ENCODE data around the gene SLC11A2. TPM values are rescaled to one million over a fixed set of nuclear protein-coding genes. Genes with fewer than 3 reads are reported as not detected.

The SLC11A2 gene
- polyA plus RNA-seq, 1 of the 3 experiments (the other 2 are of a cell fraction) = 27.7 TPM

- H3K4me2 ChIP-seq = no peak overlapping the region
- no peaks in the 10 kb centered on the region for H4K20me1 ChIP-seq (ENCODE audit: insufficient read depth)
- CTCF ChIA-PET = interaction anchor here (0.9 to 2.5 kb wide), 6 partner anchors 12 to 264 kb away, joined by 3 to 11 read pairs (median 4); partner anchors contain the start of gene ATF1
- no peaks in the 10 kb centered on the region for H3K9me3 ChIP-seq
- peaks cover 0 to 4% of the 10 kb centered on the region in 2 experiments; a peak in 2 of 4 replicates for H3K4me1 ChIP-seq (ENCODE audit: control insufficient read depth in 1 of 2, insufficient read depth in 2 of 2, low read depth in 1 of 2, low read length in 1 of 2)
- H3F3A ChIP-seq (replicated peaks; ENCODE audit: insufficient read depth) = no peaks in the 10 kb centered on the region
- no peak overlapping the region for H3K27ac ChIP-seq (ENCODE audit: low read depth in 2 of 2, low read length in 1 of 2)
- no peak for TF ChIP-seq JUND (IDR thresholded peaks at IDR 0.05)
- TF ChIP-seq CHD2 (IDR thresholded peaks at IDR 0.05; ENCODE audit: low read length, partially characterized antibody) = no peak
- no peak for TF ChIP-seq TEAD4 (IDR thresholded peaks at IDR 0.05; ENCODE audit: borderline replicate concordance, insufficient read depth)
- TF ChIP-seq EP300 (IDR thresholded peaks at IDR 0.05; ENCODE audit: borderline replicate concordance in 1 of 2, low read depth in 1 of 2, low read length in 1 of 2) = no peak
- TF ChIP-seq FOSL2 (IDR thresholded peaks at IDR 0.05; ENCODE audit: borderline replicate concordance, low read depth) = no peak
- TF ChIP-seq MAX (IDR thresholded peaks at IDR 0.05; ENCODE audit: low read depth) = no peak
- no peak for TF ChIP-seq RAD21 (IDR thresholded peaks at IDR 0.05; ENCODE audit: low read length)
- no peak for TF ChIP-seq RXRA (IDR thresholded peaks at IDR 0.05; ENCODE audit: borderline replicate concordance, low read depth)
- no peak for TF ChIP-seq USF2 (IDR thresholded peaks at IDR 0.05; ENCODE audit: borderline replicate concordance, low read depth, low read length)
- no peak for TF ChIP-seq RCOR1 (IDR thresholded peaks at IDR 0.05; ENCODE audit: low read length)
- no peak for TF ChIP-seq YY1 (IDR thresholded peaks at IDR 0.05; ENCODE audit: low read depth)
- TF ChIP-seq MXI1 (IDR thresholded peaks at IDR 0.05; ENCODE audit: low read depth, low read length) = no peak
- no peak for TF ChIP-seq POLR2AphosphoS5 (IDR thresholded peaks at IDR 0.05; ENCODE audit: low read depth, low read length)
- WGBS (ENCODE audit: low lambda C conversion rate) = 64% methylated on average over 5 of the region's 5 CpGs
- H3K9ac ChIP-seq = no peak overlapping the region
- no peak for DNase-seq
- H3K36me3 ChIP-seq (replicated peaks in 1 of 2; ENCODE audit: control insufficient read depth in 1 of 2, insufficient read depth in 2 of 2, low read length in 1 of 2) = no peaks in the 10 kb centered on the region
- H3K27me3 ChIP-seq (ENCODE audit: insufficient read depth) = no peaks in the 10 kb centered on the region
- no peak overlapping the region; the same call in 1 of the 2 replicates for H2AFZ ChIP-seq (ENCODE audit: low read depth)
- POLR2A ChIA-PET = interaction anchor here (0.6 kb wide), 1 partner anchor 265 kb away, joined by 3 read pairs; the partner anchor contains the start of gene ATF1
- no peaks in the 10 kb centered on the region for H3K9me2 ChIP-seq
- no peak overlapping the region for H3K4me3 ChIP-seq (ENCODE audit: low read depth in 2 of 2, low read length in 1 of 2)
- H3K79me2 ChIP-seq (ENCODE audit: insufficient read depth) = peaks cover 24% of the 10 kb centered on the region
These were observed 2.6 kb upstream of the SLC11A2 start for GRCh38 chr12:51028813-51029150.

GRCh38 chr12:51028126-51028812 is 2.1 kb upstream of the SLC11A2 start:
- no peaks in the 10 kb centered on the region for H3K9me3 ChIP-seq
- ChIA-PET POLR2A (no interaction called here), CTCF (interaction anchor here (0.8 to 2.5 kb wide), 6 partner anchors 12 to 263 kb away, joined by 3 to 11 read pairs (median 3); partner anchors contain the start of gene ATF1)
- H3K27me3 ChIP-seq (ENCODE audit: insufficient read depth) = no peaks in the 10 kb centered on the region
- no peaks in the 10 kb centered on the region for H3K36me3 ChIP-seq (replicated peaks in 1 of 2; ENCODE audit: control insufficient read depth in 1 of 2, insufficient read depth in 2 of 2, low read length in 1 of 2)
- H3K79me2 ChIP-seq (ENCODE audit: insufficient read depth) = peaks cover 29% of the 10 kb centered on the region
- no peak overlapping the region for H3K27ac ChIP-seq (ENCODE audit: low read depth in 2 of 2, low read length in 1 of 2)
- H3K4me2 ChIP-seq = no peak overlapping the region
- no peak overlapping the region for H3K4me3 ChIP-seq (ENCODE audit: low read depth in 2 of 2, low read length in 1 of 2)
- H3K9ac ChIP-seq = no peak overlapping the region
- 60% methylated on average over 9 of the region's 9 CpGs for WGBS (ENCODE audit: low lambda C conversion rate)
- H3F3A ChIP-seq (replicated peaks; ENCODE audit: insufficient read depth) = no peaks in the 10 kb centered on the region
- no peak for DNase-seq
- H4K20me1 ChIP-seq (ENCODE audit: insufficient read depth) = no peaks in the 10 kb centered on the region
- H2AFZ ChIP-seq (ENCODE audit: low read depth) = no peak overlapping the region; the same call in 1 of the 2 replicates
- TF ChIP-seq CTCF (IDR thresholded peaks at IDR 0.05) (peak; percentile 39; the same call in 1 of the 2 replicates), SMC3 (IDR thresholded peaks at IDR 0.05; ENCODE audit: low read depth, low read length) (peak; percentile 25; the same call in 1 of the 2 replicates), RAD21 (IDR thresholded peaks at IDR 0.05; ENCODE audit: low read length) (peak; percentile 48), MAX (IDR thresholded peaks at IDR 0.05; ENCODE audit: low read depth) (no peak)
- peaks cover 0 to 4% of the 10 kb centered on the region in 2 experiments; a peak in 2 of 4 replicates for H3K4me1 ChIP-seq (ENCODE audit: control insufficient read depth in 1 of 2, insufficient read depth in 2 of 2, low read depth in 1 of 2, low read length in 1 of 2)
- no peaks in the 10 kb centered on the region for H3K9me2 ChIP-seq
